GM21367 (cell line): ENCODE data around the gene ZNF446.
"Not testable (repeated sequence)": the region's sequence is repeated elsewhere in the genome, so short reads cannot be mapped to it uniquely, and the experiment has no call there.

Experiments used
- ATAC-seq: cut with Tn5 transposase; IDR thresholded peaks from one replicate; pipeline ENCODE4 v1.9.1; 2021; ENCODE audit not compliant: unreplicated experiment

The ZNF446 gene

DNA sequence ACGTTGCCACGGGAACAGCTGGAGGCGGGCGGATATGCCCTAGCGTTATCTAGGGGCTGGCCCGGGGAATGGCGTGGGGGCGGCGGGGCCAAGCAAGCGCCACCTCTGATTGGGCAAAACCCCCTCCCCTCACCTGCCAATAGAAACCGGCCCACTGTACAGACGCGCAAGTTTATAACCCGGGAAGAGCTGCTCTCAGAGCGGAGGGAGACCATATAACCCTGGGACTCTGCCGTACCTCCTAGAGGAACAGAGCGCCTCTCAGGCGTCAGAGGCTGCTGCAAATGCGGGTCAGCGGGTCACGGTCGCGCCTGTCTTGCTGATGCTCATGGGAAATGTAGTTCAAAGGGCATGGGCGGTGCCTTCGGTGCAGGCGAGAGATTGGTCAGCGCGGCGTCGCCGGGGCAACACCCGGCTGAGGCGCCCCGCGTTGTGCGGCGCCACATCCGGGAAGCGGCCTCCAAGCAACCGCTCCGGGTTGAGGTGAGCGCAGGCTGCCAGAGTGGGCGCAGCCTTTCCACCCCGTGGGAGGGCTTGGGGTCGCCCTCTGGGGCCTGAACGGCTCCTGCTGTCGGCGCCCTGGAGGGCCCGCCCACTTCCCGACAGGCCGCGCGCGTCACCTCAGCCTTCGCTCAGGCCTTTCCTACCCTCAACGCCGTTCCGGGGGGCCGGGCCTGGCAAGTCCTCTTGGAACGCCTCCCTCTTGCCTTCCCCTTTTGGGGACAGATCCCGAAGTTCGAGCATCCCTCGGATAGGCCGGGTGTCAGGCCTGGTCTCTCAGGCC, at the start of gene ZNF446:
TSS of gene ZNF446 (plus strand) at position 639 of the 784 bp plus-strand sequence. CDS start 867 bp downstream, outside the sequence.
- ATAC-seq, result peak; percentile 64

DNA sequence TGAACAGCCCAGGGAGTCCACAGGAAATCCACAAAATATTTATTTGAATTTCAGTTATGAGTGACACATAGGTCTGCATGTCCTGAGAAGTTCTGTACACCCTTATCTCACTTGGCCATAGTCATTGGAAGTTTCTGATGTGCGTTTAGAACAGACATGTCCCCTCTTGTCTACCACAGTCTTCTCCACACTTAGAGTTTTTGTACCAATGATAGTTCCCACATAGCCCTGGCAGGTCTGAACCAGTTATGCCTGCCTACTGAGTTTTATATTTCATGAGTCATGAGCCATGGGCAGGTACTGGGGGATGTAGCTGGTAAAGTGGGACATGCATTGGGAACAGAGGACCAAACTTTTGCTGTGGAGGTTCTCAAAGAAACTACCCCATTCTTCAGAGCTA, 47.5 kb upstream of the ZNF446 start:
- no peak for ATAC-seq

DNA sequence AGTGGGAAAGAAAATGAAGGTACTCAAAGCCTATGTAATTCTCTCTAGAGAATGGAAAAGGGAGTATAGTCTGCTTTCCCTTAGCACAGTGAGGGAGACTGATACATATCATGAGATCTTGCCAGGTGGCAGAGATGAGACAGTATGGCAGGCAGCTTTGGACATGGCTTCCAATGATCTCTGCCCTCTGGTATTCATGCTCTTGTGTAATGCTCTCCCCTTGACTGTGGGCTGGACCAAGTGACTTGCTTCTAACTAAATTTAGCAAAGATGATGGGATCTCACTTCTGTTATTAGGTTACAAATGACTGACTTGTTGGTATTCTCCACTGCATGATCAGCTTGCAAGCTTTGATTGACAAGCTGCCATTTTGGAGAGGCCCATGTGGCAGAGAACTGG, 46.4 kb upstream of the ZNF446 start:
- ATAC-seq, result no peak

DNA sequence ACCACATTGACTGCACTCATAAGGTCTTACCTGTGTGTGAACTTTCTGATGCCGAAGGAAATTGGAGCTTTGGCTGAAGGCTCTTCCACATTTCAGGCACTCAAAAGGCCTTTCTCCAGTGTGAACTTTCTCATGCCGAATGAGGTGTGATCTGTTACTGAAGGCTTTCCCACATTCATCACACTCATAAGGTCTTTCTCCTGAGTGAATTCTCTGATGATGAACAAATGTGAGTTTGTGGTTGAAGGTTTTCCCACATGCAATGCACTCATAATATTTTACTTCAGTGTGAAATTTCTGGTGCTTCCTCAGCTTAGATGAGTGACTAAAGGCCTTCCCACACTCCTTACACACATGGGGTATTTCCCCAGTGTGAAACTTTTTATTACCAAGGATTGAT, 41.9 kb upstream of the ZNF446 start:
- no peak for ATAC-seq

DNA sequence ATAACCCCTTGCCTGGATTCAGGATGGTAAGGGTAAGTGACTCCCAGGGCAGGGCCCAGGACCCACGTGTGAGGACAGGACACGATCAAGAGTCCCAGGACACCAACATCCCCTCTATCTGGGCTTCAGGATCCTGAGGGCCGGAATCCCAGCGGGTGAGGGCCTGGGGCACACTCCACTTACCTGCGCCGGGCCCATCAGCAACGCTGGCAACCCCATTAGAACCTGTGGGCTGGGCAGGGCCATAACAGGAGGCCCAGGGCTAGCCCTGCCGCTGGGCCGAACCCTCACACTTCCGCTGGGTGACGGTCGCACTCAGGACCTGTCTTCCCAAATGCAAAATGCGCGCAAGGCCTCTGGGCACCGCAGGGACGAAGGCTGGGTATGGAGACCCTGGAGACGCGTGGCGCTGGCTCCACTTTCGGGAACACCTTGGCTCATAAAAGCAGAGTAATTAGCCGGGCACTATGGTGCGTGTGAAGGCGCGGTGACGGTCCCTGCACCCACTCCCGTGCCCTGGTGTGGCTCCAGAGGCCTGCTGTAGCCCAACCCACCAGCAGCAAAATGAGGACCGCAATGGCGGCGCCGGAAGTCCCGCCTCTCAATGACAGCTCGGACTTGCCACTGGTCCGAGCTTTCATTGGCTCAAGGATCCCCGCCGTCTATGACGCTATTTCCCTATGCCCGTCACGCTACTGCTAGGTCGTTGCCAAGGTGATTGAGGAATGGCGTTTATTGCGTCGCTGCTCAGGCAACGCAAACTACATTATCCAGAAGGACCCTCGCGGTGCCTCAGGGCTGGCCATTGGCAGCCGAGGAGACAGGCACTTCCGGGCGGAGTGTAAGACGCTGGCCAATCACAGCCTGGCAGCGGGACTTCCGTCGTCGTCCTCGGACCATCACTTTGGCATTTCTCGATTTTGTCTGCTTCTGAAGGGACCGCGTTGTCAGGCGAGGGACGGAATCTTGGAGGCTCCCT, 36.3 kb upstream of the ZNF446 start, which contains the start of gene ZNF132:
TSS of gene ZNF132 (minus strand) at position 578 of the 979 bp plus-strand sequence. CDS start at position 246, 332 bp downstream.
- peak; percentile 92 for ATAC-seq

DNA sequence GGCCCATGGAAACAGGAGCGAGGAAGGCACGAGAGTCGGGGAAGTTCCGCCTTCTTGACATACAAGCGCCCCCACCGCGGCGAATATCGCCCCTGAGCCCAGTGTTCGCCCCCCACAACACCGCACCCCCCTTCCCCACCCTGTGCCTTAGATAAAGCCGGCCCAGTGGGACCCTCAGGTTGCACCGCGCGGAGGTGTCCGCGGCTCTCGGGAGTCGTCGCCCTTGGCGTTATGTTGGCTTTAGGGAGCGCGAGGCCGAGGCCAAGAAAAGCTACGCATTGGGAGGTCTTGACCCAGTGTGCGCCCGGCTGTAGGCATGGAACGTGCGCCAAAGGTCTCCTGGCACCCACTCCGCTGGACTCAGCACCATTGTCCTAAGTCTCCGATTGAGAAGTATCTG, 35.6 kb upstream of the ZNF446 start:
- ATAC-seq, result no peak

DNA sequence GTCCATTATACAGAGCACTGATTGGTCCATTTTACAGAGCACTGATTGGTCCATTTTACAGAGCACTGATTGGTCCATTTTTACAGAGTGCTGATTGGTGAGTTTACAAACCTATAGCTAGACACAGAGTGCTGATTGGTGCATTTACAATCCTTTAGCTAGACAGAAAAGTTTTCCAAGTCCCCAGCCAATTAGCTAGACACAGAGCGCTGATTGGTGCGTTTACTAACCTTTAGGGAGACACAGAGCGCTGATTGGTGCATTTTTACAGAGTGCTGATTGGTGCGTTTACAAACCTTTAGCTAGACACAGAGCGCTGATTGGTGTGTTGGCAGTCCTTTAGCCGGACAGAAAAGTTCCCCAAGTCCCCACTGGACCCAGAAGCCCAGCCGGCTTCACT, 33.2 kb upstream of the ZNF446 start:
- not testable (repeated sequence) for ATAC-seq

DNA sequence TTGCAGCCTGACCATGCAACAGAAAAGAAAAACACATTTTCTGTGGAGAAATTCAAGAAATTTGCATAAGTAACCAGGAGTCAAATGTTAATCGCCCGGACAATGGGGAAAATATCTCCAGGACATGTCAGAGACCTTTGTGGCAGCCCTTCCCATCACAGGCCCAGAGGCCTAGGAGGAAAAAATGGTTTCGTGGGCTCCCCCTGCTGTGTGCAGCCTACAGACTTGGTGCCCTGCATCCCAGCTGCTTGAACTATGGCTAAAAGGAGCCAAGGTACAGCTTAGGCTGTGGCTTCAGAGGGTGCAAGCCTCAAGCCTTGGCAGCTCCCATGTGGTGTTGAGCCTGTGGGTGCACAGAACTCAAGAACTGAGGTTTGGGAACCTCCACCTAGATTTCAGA, 27.3 kb upstream of the ZNF446 start:
- ATAC-seq, result not testable (repeated sequence)

DNA sequence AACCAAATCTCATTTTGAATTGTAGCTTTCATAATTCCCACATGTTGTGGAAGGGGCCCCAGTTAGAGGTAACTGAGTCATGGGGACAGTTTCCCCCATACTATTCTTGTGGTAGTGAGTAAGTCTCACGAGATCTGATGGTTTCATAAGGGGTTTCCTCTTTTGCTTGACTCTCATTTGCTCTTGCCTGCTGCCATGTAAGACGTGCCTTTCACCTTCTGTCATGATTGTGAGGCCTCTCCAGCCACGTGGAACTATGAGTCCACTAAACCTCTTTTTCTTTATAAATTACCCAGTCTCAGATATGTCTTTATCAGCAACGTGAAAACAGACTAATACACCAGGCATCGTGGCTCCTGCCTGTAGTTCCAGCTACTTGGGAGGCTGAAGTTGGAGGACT, 26.2 kb upstream of the ZNF446 start:
- ATAC-seq, result not testable (repeated sequence)

DNA sequence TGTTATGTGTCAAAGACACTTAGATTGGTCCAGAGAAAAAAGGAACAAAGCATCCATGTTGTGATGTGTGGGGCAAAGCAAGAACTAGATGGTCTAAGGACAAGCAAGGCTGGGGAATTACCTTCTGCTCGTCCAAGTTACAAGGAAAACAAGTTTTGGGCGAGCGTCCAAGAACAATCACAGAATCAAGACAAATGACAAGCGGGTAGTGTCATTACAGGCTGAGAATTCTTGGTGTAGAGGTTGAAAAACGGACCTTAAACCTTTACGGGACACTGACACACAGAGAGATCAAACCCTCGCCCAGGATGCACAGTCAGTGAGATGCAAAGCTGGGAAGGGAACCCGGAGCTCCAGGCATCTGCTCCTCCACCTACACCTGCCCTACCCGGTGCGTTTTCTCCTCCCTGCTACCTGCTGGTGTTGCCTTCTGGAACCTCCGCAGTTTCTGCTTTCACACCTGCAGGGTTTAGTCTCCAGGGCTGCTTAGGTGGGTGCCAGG, 25.2 kb upstream of the ZNF446 start:
- ATAC-seq, result peak; percentile 6

DNA sequence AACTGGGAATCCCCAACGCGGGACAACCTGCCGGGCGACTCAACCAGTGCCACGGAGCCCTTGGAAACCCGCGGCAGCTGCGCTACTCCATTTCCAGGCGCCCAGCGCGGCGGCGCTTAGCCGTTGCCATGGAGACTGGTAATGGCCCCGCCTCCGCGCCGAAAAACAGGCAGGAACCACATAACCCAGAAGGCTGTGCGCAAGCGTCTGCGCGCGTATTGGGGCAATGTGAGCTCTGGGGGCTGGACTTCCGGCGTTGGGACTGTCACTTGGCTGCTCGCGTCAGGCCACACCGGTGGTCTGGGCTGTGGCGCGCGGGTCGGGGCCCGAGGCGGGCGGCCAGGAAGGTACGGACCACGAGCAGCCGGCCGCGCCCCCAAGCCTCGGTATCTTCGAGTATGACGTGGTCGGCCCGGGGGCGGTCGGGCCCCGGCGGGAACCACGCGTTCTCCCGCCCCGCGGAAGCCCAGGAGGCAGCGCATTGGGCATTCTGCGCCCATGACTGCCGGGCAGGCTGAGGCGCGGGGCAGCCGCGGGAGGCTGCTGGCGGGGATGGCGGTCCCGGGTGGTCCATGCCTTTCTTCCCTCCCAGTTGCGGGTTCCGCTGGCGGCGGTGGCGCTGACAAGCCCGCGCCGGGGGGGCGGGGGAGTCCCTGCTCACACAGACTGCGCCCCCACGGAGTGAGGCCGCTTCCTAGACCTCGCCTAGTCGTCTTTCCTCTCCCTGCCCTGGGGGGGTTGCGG, 24.6 kb upstream of the ZNF446 start, which contains the start of gene ZNF324B:
TSS of gene ZNF324B (plus strand) at position 265 of the 744 bp plus-strand sequence. CDS start 2,080 bp downstream, outside the sequence.
- ATAC-seq, result peak; percentile 83

DNA sequence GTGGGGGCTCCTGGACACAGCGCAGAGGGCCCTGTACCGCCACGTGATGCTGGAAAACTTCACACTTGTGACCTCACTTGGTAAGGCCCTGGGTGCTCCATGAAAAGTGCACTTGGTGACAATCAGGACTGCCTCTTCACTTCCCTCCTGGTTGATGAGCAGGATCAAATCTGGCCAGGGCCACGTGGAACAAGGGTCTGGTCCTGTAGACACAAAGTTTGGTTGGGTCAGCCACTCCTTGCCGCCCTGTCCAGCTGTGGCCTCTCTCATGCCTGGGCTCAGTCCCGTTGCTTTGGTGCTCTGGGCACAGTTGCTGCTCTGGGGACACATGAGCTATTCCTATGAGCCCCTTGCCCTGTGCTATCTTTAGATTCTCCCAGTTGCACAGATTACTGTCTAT, 22.4 kb upstream of the ZNF446 start:
- no peak for ATAC-seq

DNA sequence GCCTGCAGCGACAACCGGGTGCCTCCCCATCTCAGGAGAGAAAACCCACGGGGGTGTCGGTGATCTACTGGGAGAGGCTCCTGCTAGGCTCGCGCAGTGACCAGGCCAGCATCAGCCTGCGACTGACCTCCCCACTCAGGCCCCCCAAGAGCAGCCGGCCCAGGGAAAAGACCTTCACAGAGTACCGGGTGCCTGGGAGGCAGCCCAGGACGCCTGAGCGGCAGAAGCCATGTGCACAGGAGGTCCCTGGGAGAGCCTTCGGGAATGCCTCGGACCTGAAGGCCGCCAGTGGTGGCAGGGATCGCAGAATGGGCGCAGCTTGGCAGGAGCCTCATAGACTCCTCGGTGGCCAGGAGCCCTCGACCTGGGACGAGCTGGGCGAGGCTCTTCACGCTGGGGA, 20.8 kb upstream of the ZNF446 start:
- no peak for ATAC-seq

DNA sequence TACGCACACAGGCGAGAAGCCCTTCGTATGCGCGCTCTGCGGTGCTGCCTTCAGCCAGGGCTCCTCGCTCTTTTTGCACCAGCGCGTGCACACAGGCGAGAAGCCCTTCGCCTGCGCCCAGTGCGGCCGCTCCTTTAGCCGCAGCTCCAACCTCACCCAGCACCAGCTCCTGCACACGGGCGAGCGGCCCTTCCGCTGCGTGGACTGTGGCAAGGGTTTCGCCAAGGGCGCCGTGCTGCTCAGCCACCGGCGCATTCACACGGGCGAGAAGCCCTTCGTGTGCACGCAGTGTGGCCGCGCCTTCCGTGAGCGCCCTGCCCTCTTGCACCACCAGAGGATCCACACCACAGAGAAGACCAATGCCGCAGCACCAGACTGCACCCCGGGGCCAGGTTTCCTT, 20.0 kb upstream of the ZNF446 start:
- ATAC-seq, result no peak

DNA sequence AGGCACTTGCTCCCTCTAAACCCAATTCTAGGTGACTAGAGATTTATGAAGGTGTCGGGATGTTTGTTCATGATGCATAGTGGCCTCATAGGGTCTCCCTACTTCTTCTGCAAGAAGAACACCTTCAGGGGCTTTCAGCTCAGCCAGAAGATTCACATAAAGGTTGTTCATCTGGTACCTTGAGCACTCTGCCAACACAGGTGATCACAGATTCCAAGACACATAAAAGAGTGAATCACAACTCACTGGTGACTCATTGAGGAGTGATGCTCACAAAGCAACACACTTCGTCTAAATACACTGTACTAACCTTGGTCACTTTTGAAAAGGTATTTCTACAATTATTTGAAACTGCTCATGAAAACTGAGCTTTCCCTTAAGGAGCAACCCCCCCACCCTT, 16.1 kb upstream of the ZNF446 start:
- no peak for ATAC-seq

DNA sequence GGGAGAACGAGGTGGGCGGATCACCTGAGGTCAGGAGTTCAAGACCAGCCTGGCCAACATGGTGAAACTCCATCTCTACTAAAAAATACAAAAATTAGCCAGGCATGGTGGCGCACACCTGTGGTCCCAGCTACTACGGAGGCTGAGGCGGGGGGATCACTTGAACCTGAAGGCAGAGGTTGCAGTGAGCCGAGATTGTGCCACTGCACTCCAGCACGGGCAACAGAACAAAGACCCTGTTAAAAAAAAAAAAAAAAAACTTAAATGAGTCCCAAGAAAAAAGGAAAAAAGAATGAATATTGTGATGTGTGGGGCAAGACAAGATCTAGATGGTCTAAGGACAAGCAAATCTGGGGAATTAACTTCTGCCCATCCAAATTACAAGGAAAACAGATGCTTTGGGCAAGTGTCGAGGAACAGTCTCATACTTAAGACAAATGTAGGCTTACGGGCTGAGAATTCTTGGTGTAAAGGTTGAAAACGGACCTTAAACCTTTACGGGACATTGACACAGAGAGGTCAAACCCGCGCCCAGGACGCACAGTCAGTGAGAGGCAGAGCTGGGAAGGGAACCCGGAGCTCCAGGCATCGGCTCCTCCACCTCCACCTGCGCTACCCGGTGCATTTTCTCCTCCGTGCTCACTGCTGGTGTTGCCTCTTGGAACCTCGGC, 9.9 kb upstream of the ZNF446 start:
- ATAC-seq, result no peak

DNA sequence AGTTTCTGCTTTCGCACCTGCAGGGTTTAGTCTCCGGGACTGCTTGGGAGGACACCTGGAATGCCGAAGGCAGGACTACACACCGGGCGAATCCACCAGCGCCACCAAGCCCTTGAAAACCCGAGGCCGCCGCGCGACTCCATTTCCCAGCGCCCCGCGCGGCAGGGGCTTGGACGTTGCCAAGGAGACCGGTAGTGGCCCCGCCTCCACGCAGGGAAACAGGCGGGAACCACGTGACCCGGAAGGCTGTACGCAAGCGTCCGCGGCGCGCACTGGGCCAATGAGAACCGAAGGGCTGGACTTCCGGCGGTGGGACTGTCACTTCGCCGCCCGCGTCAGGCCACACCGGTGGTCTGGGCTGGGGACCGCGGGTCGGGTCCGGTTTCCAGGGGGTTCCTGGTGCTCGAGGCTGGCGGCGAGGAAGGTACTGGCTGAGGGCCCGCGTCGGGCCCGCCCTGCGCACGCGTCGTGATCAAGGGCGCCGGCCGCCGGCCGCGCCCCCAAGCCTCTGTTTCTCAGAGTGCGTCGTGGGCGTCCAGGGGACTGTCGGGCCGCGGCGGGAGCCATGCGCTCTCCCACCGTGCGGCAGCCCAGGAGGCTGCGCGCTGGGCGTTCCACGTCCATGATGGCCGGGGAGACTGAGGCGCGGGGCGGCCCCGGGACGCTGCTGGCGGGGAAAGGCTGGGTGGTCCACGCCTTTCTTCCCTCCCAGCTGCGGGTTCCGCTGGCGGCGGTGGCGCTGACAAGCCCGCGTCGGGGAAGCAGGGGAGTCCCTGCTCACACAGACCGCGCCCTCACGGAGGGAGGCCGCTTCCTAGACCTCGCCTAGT, 9.2 kb upstream of the ZNF446 start, which contains the start of gene ZNF324:
TSS of gene ZNF324 (plus strand) at position 321 of the 830 bp plus-strand sequence. CDS start 2,106 bp downstream, outside the sequence.
- ATAC-seq, result peak; percentile 73

DNA sequence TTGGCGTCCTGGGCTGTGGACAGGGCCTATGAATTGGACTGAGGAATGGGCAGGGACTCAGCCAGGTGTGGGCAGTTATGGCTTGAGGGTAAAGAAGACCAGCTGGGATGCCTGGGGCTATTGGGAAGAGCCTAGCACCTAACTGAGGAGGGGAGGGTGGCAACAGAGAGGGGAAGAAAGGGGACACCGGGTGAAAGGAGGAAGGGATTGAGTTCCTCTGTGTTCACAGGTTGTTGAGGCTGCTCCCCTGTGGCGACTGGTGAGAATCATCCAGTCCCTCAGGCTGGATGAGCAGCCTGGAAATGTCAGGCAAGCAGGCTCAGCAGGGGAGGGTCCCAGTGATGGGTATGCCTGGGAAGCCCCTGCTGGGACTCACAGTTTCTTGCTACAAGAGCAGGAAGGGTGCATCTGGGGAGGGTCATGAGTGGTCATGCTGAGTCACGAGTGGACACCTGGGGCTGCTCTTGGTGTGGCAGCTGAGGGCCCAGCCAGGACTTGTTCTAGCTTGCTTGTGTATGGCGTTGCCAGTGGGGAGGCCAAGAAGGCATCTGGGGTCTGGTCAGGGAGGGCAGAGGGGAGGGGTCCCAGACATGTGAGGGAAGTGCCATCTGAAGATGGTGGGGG, 7.8 kb upstream of the ZNF446 start:
- no peak for ATAC-seq
